Activated T-helper 1 cell treated with anti-CD3 and anti-CD28 coated beads, Interleukin-2, amount 50 U/mL, for 16 hours (primary cell): ENCODE measurements around the gene IGIP.

Experiments used
- DNase-seq, 2 donors: peaks; one replicate each; pipeline ENCODE4 v3.0.0-alpha.2; 2020; ENCODE audit warnings: low read depth in 1 of 2, low spot score in 1 of 2

The IGIP gene

GRCh38 chr5:140111011-140111858 is 14.5 kb upstream of the IGIP start:
- DNase-seq: no peak

GRCh38 chr5:140111859-140112551 is 13.7 kb upstream of the IGIP start:
- DNase-seq: no peak

- no peak for DNase-seq
These were observed 13.0 kb upstream of the IGIP start for GRCh38 chr5:140112685-140113179.

- DNase-seq: peak; percentile 3 to 5
These were observed 12.5 kb upstream of the IGIP start for GRCh38 chr5:140113180-140113698.

GRCh38 chr5:140113699-140114263 is 12.0 kb upstream of the IGIP start, which contains the start of gene PURA:
PURA (plus strand) TSS chr5:140114109; CDS start chr5:140114182, 73 bp downstream.
- DNase-seq: peak; percentile 92 to 93

GRCh38 chr5:140114341-140115185 is 11.2 kb upstream of the IGIP start:
- DNase-seq: peak; percentile 12 to 20

- no peak for DNase-seq
These were observed 10.6 kb upstream of the IGIP start for GRCh38 chr5:140115186-140115500.

- no peak for DNase-seq
These were observed 9.0 kb upstream of the IGIP start for GRCh38 chr5:140116716-140117115.

- DNase-seq: no peak
These were observed 8.2 kb upstream of the IGIP start for GRCh38 chr5:140117523-140117922.

GRCh38 chr5:140118302-140118936 is 7.3 kb upstream of the IGIP start:
- DNase-seq: no peak

GRCh38 chr5:140126315-140127012 is 727 bp downstream of the IGIP start:
- no peak for DNase-seq

GRCh38 chr5:140128376-140128775 is 2.6 kb downstream of the IGIP start:
- DNase-seq: no peak

- no peak for DNase-seq
These were observed 5.4 kb downstream of the IGIP start for GRCh38 chr5:140130949-140131733.

- DNase-seq: no peak
These were observed 6.3 kb downstream of the IGIP start for GRCh38 chr5:140131967-140132409.

- DNase-seq: no peak
These were observed 7.9 kb downstream of the IGIP start for GRCh38 chr5:140133514-140134167.

GRCh38 chr5:140134277-140134935 is 8.7 kb downstream of the IGIP start:
- DNase-seq: no peak

GRCh38 chr5:140135127-140135526 is 9.4 kb downstream of the IGIP start:
- DNase-seq: no peak

GRCh38 chr5:140136624-140137023 is 10.9 kb downstream of the IGIP start:
- no peak for DNase-seq
